Progenitor cell of endocrine pancreas (in vitro differentiated cells): Measurements from ENCODE around the gene TESK2. TPM values are rescaled to one million over a fixed set of nuclear protein-coding genes. Genes with fewer than 3 reads are reported as not detected.

ENCODE experiments used
- DNase-seq: peaks from one replicate; pipeline ENCODE4 v3.0.0; 2021; ENCODE audit warnings: low spot score; ENCODE audit not compliant: unreplicated experiment
- H3K27ac Mint-ChIP-seq: 2 replicates; pipeline ENCODE4 v1.8.0; 2021; ENCODE audit warnings: mild to moderate bottlenecking, moderate library complexity, mixed read lengths
- H3K27me3 Mint-ChIP-seq: 2 replicates; pipeline ENCODE4 v1.8.0; 2021; ENCODE audit warnings: mixed read lengths
- H3K36me3 Mint-ChIP-seq: 2 replicates; pipeline ENCODE4 v1.8.0; 2022; ENCODE audit warnings: mixed read lengths; ENCODE audit not compliant: insufficient read depth
- H3K4me1 Mint-ChIP-seq: 2 replicates; pipeline ENCODE4 v1.8.0; 2021; ENCODE audit warnings: low read depth, mixed read lengths
- H3K4me3 Mint-ChIP-seq: 2 replicates; pipeline ENCODE4 v1.8.0; 2021; ENCODE audit warnings: low read depth, mild to moderate bottlenecking, moderate library complexity, mixed read lengths
- H3K9me3 Mint-ChIP-seq: 2 replicates; pipeline ENCODE4 v1.8.0; 2021; ENCODE audit warnings: low read depth, mixed read lengths
- CTCF ChIP-seq: fragments of 200-600 bp; sonication (generic); IDR thresholded peaks from one replicate; pipeline ENCODE4 v1.5.0; 2021; ENCODE audit warnings: antibody characterized with exemption, mild to moderate bottlenecking; ENCODE audit not compliant: unreplicated experiment
- total RNA-seq: library from RNA; stranded (reverse); gene quantifications from 2 replicates; pipeline ENCODE4 v1.2.1, GENCODE V29; 2021

TESK2 gene
- total RNA-seq, 1 donor from 2014 or later: 9.5 TPM

GRCh38 chr1:45339789-45340558 lies 151.0 kb downstream of the TESK2 start, which contains the start of the genes MUTYH and TOE1:
TSS of gene MUTYH (minus strand) at chr1:45340440. CDS start at chr1:45334505, 5,935 bp downstream.
TSS of gene TOE1 (plus strand) at chr1:45340170. CDS start at chr1:45340253, 83 bp downstream.
- TF ChIP-seq CTCF: no peak
- Mint-ChIP-seq H3K4me1 (peaks cover 35% of the 10 kb centered on the region), H3K4me3 (peak within 1 kb of the TSS; percentile 98), H3K9me3 (no peaks in the 10 kb centered on the region), H3K27ac (peak within 1 kb of the TSS; percentile 97), H3K36me3 (peaks cover 1% of the 10 kb centered on the region), H3K27me3 (no peaks in the 10 kb centered on the region)
- peak; percentile 83 for DNase-seq

GRCh38 chr1:45337630-45338325 lies 153.2 kb downstream of the TESK2 start:
- Mint-ChIP-seq H3K36me3 (peaks cover 5% of the 10 kb centered on the region), H3K4me3 (peak overlapping the region; percentile 98), H3K4me1 (peaks cover 40% of the 10 kb centered on the region)

GRCh38 chr1:45335855-45336324 lies 155.1 kb downstream of the TESK2 start:
- Mint-ChIP-seq H3K27ac (peak overlapping the region; percentile 96), H3K4me3 (peak overlapping the region; percentile 2), H3K27me3 (no peaks in the 10 kb centered on the region), H3K36me3 (peaks cover 5% of the 10 kb centered on the region), H3K4me1 (peaks cover 36% of the 10 kb centered on the region), H3K9me3 (no peaks in the 10 kb centered on the region)
- no peak for DNase-seq
- no peak for TF ChIP-seq CTCF

More at GRCh38 chr1:45337630-45338325, 153.2 kb downstream of the TESK2 start:
- Mint-ChIP-seq H3K27me3 (no peaks in the 10 kb centered on the region), H3K27ac (peak overlapping the region; percentile 93), H3K9me3 (no peaks in the 10 kb centered on the region)
- TF ChIP-seq CTCF: no peak
- DNase-seq: no peak

- H3K27ac Mint-ChIP-seq: peak overlapping the region; percentile 96
- H3K4me3 Mint-ChIP-seq: no peak overlapping the region
- TF ChIP-seq CTCF: no peak
- H3K27me3 Mint-ChIP-seq: no peaks in the 10 kb centered on the region
- peaks cover 30% of the 10 kb centered on the region for H3K4me1 Mint-ChIP-seq
- no peaks in the 10 kb centered on the region for H3K9me3 Mint-ChIP-seq
- no peak for DNase-seq
- H3K36me3 Mint-ChIP-seq: peaks cover 6% of the 10 kb centered on the region
Measured at GRCh38 chr1:45334308-45335245, 156.4 kb downstream of the TESK2 start.
